ENCODE results near the gene TAOK1. TPM values are rescaled to one million over a fixed set of nuclear protein-coding genes. Genes with fewer than 3 reads are reported as not detected.

The TAOK1 gene
- total RNA-seq, 1 donor from 2014 or later, result 49.1 TPM

- no peak overlapping the region for H3K4me3 ChIP-seq (ENCODE audit: low read depth, low read length)
- TF ChIP-seq CTCF (IDR thresholded peaks at IDR 0.05; ENCODE audit: insufficient read depth, low read length, poor library complexity, severe bottlenecking), result no peak
- H3K36me3 ChIP-seq (ENCODE audit: control insufficient read depth, insufficient read depth, low read length), result no peaks in the 10 kb centered on the region
- no peak for DNase-seq (ENCODE audit: low read depth)
- no peaks in the 10 kb centered on the region for H3K27me3 ChIP-seq (ENCODE audit: control insufficient read depth, insufficient read depth, low read length)
These were observed 204.4 kb downstream of the TAOK1 start for GRCh38 chr17:29594519-29595090.

GRCh38 chr17:29595107-29595942, 205.2 kb downstream of the TAOK1 start:
- TF ChIP-seq CTCF (IDR thresholded peaks at IDR 0.05; ENCODE audit: insufficient read depth, low read length, poor library complexity, severe bottlenecking), result no peak
- DNase-seq (ENCODE audit: low read depth), result no peak
- no peak overlapping the region for H3K4me3 ChIP-seq (ENCODE audit: low read depth, low read length)
- no peaks in the 10 kb centered on the region for H3K36me3 ChIP-seq (ENCODE audit: control insufficient read depth, insufficient read depth, low read length)
- no peaks in the 10 kb centered on the region for H3K27me3 ChIP-seq (ENCODE audit: control insufficient read depth, insufficient read depth, low read length)

- Histone ChIP-seq H3K36me3 (ENCODE audit: control insufficient read depth, insufficient read depth, low read length) (no peaks in the 10 kb centered on the region), H3K4me3 (ENCODE audit: low read depth, low read length) (no peak overlapping the region), H3K27me3 (ENCODE audit: control insufficient read depth, insufficient read depth, low read length) (no peaks in the 10 kb centered on the region)
- no peak for DNase-seq (ENCODE audit: low read depth)
- no peak for TF ChIP-seq CTCF (IDR thresholded peaks at IDR 0.05; ENCODE audit: insufficient read depth, low read length, poor library complexity, severe bottlenecking)
These were observed 206.0 kb downstream of the TAOK1 start for GRCh38 chr17:29595943-29596774.

- Histone ChIP-seq H3K27me3 (ENCODE audit: control insufficient read depth, insufficient read depth, low read length) (no peaks in the 10 kb centered on the region), H3K36me3 (ENCODE audit: control insufficient read depth, insufficient read depth, low read length) (no peaks in the 10 kb centered on the region), H3K4me3 (ENCODE audit: low read depth, low read length) (no peak overlapping the region)
- DNase-seq (ENCODE audit: low read depth), result no peak
- no peak for TF ChIP-seq CTCF (IDR thresholded peaks at IDR 0.05; ENCODE audit: insufficient read depth, low read length, poor library complexity, severe bottlenecking)
These were observed 206.6 kb downstream of the TAOK1 start for GRCh38 chr17:29596811-29597210.

- no peak for DNase-seq (ENCODE audit: low read depth)
These were observed 207.4 kb downstream of the TAOK1 start for GRCh38 chr17:29597361-29598172.

More at GRCh38 chr17:29597361-29598172, 207.4 kb downstream of the TAOK1 start:
- Histone ChIP-seq H3K4me3 (ENCODE audit: low read depth, low read length) (no peak overlapping the region), H3K27me3 (ENCODE audit: control insufficient read depth, insufficient read depth, low read length) (no peaks in the 10 kb centered on the region), H3K36me3 (ENCODE audit: control insufficient read depth, insufficient read depth, low read length) (no peaks in the 10 kb centered on the region)
- no peak for TF ChIP-seq CTCF (IDR thresholded peaks at IDR 0.05; ENCODE audit: insufficient read depth, low read length, poor library complexity, severe bottlenecking)

Measured in kidney epithelial cell (primary cell).